IPS-11a (cell line): ENCODE results near the gene FER1L5.
"Not testable (repeated sequence)": the region's sequence is repeated elsewhere in the genome, so short reads cannot be mapped to it uniquely, and the experiment has no call there.

Experiments
- H3K4me3 ChIP-seq: one replicate; pipeline ENCODE4 v1.5.1; 2013; ENCODE audit warnings: low read depth, low read length, control low read depth

Gene FER1L5

GRCh38 chr2:96633641-96634040 lies 8.9 kb upstream of the FER1L5 start:
- H3K4me3 ChIP-seq, result no peak overlapping the region

GRCh38 chr2:96636551-96637171 lies 5.9 kb upstream of the FER1L5 start:
- peak overlapping the region; percentile 64 for H3K4me3 ChIP-seq

DNA sequence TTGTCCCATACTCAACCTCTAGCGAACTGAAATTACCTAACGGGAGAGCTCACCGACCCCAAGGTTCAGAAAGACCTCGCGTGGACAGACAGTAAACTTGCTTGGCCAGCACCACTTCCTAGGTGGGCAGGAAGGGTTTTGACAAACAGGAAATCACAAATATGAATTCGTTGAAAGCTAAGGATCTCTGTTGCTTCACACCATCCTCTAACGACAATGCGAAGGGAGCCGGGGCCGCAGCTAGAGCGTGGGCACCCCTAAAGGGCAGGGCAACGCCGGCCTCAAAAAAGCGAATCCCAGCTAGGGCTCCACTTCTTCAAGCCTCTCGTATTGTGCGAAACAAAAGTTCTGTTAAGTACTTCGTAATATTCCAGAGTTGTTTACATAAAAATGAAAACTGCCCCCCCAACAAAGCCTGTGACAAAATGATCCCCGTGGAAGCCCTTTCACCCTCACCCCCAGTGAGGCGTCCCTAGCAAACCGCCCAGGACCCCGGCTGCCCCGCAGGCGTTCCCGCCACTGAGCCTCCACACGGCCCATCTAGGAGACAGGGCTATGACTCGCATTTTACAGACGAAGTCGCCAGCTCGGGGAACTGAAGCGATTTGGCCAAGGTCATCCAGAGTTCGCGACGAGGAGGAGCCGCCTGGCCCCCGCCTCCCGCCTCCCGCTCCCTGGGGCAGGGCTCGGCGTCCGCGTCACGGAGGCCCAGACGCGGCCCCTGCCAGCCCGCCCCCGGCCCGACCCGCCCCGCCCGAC lies 5.0 kb upstream of the FER1L5 start:
- H3K4me3 ChIP-seq, result peak overlapping the region; percentile 64

DNA sequence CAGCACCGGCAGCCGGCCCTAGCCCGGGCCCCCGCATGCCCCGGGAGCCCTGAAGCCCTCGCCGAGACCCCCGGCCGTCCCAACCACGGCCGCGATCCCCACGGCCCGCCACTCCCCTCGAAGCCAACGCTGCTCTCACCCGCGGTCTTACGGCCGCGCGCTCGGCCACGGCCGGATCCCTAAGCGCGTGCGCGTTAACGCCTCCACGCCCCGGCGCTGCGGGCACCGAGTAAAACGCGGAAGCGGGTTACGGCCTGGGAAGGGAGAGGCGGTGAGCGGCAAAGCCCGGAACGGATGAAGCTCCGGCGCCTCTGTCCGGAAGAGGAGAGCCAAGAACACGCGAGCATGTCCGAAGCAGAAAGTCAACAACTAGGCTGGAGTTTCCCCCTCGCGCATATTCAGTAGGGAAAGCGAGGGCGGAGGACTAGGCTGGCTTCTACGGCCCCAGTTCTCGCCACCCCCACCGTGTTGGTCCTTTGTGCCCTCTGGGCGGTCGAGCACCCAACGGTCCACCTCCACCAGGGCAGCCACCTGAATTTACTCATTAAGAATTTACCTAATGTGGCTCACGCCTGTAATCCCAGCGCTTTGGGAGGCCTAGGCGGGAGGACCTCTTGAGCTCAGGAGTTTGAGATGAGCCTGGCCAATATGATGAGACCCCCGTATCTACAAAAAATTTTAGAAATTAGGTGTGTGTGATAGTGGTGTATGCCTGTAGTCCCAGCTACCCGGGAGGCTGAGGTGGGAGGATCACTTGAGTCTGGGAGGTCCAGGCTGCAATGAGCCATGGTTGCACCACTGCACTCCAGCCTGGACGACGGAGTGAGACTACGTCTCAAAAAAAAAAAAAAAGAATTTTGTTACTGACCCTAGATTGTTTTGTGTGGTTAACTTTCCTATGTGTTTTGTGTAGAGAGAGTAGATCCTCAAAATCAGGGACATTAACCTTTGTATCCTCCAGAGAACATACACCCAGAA lies 4.1 kb upstream of the FER1L5 start, which contains the start of gene KANSL3:
KANSL3 (minus strand) TSS at position 169 of the 978 bp plus-strand sequence. CDS start 1,177 bp downstream, outside the sequence.
- H3K4me3 ChIP-seq, result peak within 1 kb of the TSS; percentile 64

DNA sequence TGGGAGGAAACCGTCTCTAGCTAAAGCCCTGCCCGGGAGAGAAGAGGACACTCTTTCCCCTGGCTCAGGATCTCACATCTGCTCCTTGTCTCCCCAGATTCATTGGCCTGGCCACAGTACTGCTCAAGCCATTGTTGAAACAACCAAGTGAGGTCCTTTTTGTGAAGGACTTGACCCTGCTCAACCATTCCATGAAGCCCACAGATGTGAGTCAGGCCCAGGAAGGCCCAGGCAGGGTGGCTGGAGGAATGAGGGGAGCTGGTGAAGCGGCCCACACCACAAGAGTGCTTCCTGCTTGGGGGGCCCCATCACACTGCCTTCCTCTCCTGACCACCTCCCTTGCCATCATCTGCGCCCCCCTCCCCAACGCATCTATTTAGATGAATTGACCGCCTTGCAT lies 5.1 kb downstream of the FER1L5 start:
- H3K4me3 ChIP-seq, result no peak overlapping the region

DNA sequence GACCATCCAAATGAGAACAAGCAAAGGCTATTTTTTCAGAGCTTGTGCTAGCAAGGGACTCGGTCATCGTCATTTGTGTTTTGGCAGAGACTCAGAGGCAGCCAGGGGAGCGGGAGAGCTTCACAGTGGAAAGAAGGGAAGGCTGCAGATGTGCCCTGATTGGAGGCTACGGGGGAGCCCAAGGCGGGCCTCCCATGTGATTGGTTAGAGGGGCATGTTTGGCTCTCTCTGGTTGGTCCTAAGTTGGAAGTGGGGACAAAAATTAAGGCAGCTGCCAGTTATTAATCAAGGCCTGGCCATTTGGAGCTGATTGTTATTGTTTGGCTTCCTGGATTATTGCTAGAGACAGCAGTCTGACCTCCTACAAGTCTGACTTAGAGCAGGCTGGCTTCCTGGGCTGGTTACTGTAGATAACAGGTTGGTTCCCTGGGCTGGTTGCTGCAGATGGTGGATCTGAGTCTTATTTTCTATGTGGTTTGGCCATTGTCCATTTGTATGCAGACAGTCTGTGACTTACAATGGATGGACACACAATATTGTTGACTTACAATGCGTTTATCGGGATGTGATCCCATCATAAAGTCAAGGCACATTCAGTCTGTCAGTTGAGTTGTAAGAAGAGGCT lies 5.9 kb downstream of the FER1L5 start:
- H3K4me3 ChIP-seq, result no peak overlapping the region

- H3K4me3 ChIP-seq, result no peak overlapping the region
Observed at GRCh38 chr2:96649342-96649741, 6.8 kb downstream of the FER1L5 start.

- H3K4me3 ChIP-seq, result no peak overlapping the region
Observed at GRCh38 chr2:96651793-96652192, 9.2 kb downstream of the FER1L5 start.

- H3K4me3 ChIP-seq, result not testable (repeated sequence)
Observed at GRCh38 chr2:96654791-96655190, 12.2 kb downstream of the FER1L5 start.

- H3K4me3 ChIP-seq, result no peak overlapping the region
Observed at GRCh38 chr2:96655526-96655925, 13.0 kb downstream of the FER1L5 start.

DNA sequence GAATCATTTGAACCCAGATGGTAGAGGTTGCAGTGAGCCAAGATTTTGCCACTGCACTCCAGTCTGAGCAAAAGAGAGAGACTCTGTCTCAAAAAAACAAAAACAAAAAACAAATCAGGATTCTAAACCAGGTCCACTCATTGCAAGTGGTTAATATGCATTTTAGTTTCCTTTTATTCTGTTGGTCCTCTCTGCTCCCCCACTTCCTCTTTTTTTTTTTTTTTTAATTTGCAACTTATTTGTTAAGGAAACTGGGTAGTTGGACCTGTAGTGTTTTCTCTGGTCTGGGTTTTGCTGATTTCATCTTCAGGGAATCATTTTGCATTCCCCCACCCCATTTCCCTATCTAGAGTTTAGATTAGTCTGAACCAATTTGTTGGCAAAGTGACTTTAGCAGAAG lies 14.0 kb downstream of the FER1L5 start:
- no peak overlapping the region for H3K4me3 ChIP-seq

- H3K4me3 ChIP-seq, result no peak overlapping the region
Observed at GRCh38 chr2:96661324-96661723, 18.8 kb downstream of the FER1L5 start.

- H3K4me3 ChIP-seq, result no peak overlapping the region
Observed at GRCh38 chr2:96662360-96662759, 19.8 kb downstream of the FER1L5 start.

DNA sequence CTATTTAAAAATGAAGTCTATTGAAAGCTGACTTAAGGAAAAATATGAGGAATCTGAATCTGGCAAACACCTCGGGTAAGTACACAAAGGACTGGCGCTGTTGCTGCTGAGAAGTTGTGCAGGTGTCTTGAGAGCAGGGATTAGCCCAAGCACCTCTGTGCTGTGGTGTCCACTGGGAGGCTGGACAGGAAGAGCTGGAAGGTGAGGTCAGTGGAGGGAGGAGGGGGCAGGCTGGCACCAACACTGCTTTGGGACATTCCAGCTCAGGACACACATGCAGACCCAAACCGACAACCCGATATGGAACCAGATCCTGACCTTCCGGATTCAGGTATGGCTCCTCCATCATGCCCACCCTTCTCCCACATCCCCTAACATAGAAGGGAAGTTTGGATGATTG lies 20.6 kb downstream of the FER1L5 start:
- H3K4me3 ChIP-seq, result no peak overlapping the region

DNA sequence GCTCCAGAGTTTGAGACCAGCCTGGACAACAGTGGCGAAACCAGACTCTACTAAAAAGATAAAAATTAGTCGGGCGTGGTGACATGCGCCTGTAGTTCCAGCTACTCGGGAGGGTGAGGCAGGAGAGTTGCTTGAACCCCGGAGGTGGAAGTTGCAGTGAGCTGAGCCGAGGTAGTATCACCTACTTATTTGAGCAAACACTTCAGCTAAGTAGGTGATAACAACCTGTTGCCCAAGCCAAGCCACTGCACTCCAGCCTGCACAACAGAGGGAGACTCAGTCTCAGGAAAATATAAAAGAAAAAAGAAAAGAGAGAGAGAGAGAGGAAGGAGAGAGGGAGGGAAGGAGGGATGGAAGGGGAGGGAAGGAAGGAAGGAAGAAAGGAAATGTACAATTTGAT lies 21.3 kb downstream of the FER1L5 start:
- H3K4me3 ChIP-seq, result no peak overlapping the region

- no peak overlapping the region for H3K4me3 ChIP-seq
Observed at GRCh38 chr2:96664366-96664925, 21.9 kb downstream of the FER1L5 start.

DNA sequence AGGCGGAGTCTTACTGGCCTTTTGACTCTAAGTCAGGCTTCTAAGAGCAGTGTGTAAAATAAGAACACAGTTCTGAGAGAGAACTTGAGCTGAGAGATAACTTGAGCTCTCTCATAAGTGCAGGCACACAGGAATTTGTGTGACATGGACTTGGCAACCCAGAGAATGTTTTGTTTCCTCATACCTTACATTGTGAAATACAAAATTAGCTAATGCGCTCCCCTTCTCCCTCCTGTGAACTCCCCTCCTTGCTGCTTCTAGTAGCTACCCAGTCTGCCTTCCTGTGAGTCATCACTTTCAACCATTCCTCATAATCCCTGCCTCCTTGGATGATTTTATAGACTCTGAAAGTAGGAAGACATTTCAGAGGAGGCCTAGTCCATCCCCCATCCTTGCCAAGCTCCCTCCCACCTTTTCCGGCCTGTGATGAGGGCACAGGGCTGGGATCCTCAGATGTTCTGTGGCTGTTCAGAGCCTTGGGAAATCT lies 22.6 kb downstream of the FER1L5 start:
- H3K4me3 ChIP-seq, result no peak overlapping the region

GRCh38 chr2:96665717-96666116 lies 23.2 kb downstream of the FER1L5 start:
- not testable (repeated sequence) for H3K4me3 ChIP-seq

- H3K4me3 ChIP-seq, result no peak overlapping the region
Observed at GRCh38 chr2:96668771-96669170, 26.2 kb downstream of the FER1L5 start.

GRCh38 chr2:96669539-96670215 lies 27.1 kb downstream of the FER1L5 start:
- no peak overlapping the region for H3K4me3 ChIP-seq
